Lower leg skin (tissue), 4 donors: ENCODE data around the gene CDK5R1. TPM values are rescaled to one million over a fixed set of nuclear protein-coding genes. Genes with fewer than 3 reads are reported as not detected.

Experiments used
- DNase-seq, 2 donors: peaks; one replicate each; pipeline ENCODE4 v3.0.0-alpha.2; 2019; ENCODE audit warnings: low spot score in 2 of 2
- H3K4me3 ChIP-seq: fragments of 200-600 bp; sonication (generic); 2 replicates; pipeline ENCODE4 v1.5.1; 2017; ENCODE audit warnings: mild to moderate bottlenecking, low read depth; ENCODE audit not compliant: poor library complexity, severe bottlenecking
- CTCF ChIP-seq, 3 donors: fragments of 450-650 bp; IDR thresholded peaks; one replicate each; pipeline ENCODE4 v1.5.1; 2016; ENCODE audit warnings: antibody characterized with exemption in 3 of 3, mild to moderate bottlenecking in 3 of 3, moderate library complexity in 2 of 3
- POLR2A ChIP-seq, 2 donors: fragments of 450-650 bp; IDR thresholded peaks; one replicate each; pipeline ENCODE4 v1.6.1; 2016 to 2017; ENCODE audit warnings: antibody characterized with exemption in 2 of 2, mild to moderate bottlenecking in 1 of 2, moderate library complexity in 1 of 2
- WGBS, 2 donors: methylation state at CpG; one replicate each; pipeline ENCODE4 v1.1.5; 2018; 5-methylcytosine and 5-hydroxymethylcytosine counted together
- intact Hi-C: fragments of 100-400 bp; cut with DNase I; formaldehyde crosslinking; loops from one replicate; pipeline ENCODE4 v1.15.0; 2023; ENCODE audit warnings: low total_unique reads
- total RNA-seq, 4 donors: library from RNA; depleted of rRNA; stranded (reverse); fragments of >200 nt; gene quantifications; one replicate each; pipeline ENCODE4 v1.1.0, GENCODE V29; 2016

CDK5R1 gene
- total RNA-seq, 4 donors from 2014 or later = 3.3 to 5.8 (median 5.0) TPM

- intact Hi-C loops = no loop called here
- no peak for DNase-seq
- TF ChIP-seq POLR2A (IDR thresholded peaks at IDR 0.05) = no peak
- TF ChIP-seq CTCF (IDR thresholded peaks at IDR 0.05) = no peak
- H3K4me3 ChIP-seq = no peak overlapping the region
- WGBS, 2 donors = 75 to 83% methylated on average over 12 of the region's 12 CpGs
These were observed 30.3 kb downstream of the CDK5R1 start for GRCh38 chr17:32516940-32517701.

- TF ChIP-seq POLR2A (IDR thresholded peaks at IDR 0.05) (no peak), CTCF (IDR thresholded peaks at IDR 0.05) (no peak)
- no peak for DNase-seq
- intact Hi-C loops = no loop called here
- WGBS, 2 donors = 90 to 95% methylated on average over 7 of the region's 7 CpGs
- no peak overlapping the region for H3K4me3 ChIP-seq
These were observed 31.2 kb downstream of the CDK5R1 start for GRCh38 chr17:32517982-32518381.

GRCh38 chr17:32518646-32519227 is 31.9 kb downstream of the CDK5R1 start:
- TF ChIP-seq POLR2A (IDR thresholded peaks at IDR 0.05) (no peak), CTCF (IDR thresholded peaks at IDR 0.05) (no peak)
- no peak overlapping the region for H3K4me3 ChIP-seq
- DNase-seq = no peak
- intact Hi-C loops = no loop called here
- WGBS, 2 donors = 45 to 50% methylated on average over 30 to 31 of the region's 31 CpGs

- TF ChIP-seq CTCF (IDR thresholded peaks at IDR 0.05) = no peak
- no peak for TF ChIP-seq POLR2A (IDR thresholded peaks at IDR 0.05)
- peak overlapping the region; percentile 5 for H3K4me3 ChIP-seq
- intact Hi-C loops = no loop called here
- 1% methylated on average over 57 to 59 of the region's 61 CpGs for WGBS, 2 donors
- peak in 1 of 2 donors; percentile 86 for DNase-seq
These were observed 32.7 kb downstream of the CDK5R1 start for GRCh38 chr17:32519228-32520103.

- TF ChIP-seq POLR2A (IDR thresholded peaks at IDR 0.05) = no peak
- TF ChIP-seq CTCF (IDR thresholded peaks at IDR 0.05) = no peak
- DNase-seq = no peak
- H3K4me3 ChIP-seq = no peak overlapping the region
- WGBS, 2 donors = 46 to 48% methylated on average over 17 of the region's 17 CpGs
- intact Hi-C loops = no loop called here
These were observed 33.4 kb downstream of the CDK5R1 start for GRCh38 chr17:32520104-32520701.
